Ramos (cell line): ENCODE results near the gene CRIP3.

Source experiments
- in situ Hi-C: fragments of 300-500 bp; cut with MboI; formaldehyde crosslinking; loops from one replicate; pipeline ENCODE4 v1.14.3; 2022; ENCODE audit warnings: low sequenced_read_pairs; ENCODE audit not compliant: unreplicated experiment

Gene CRIP3

GRCh38 chr6:43290905-43291355 lies 17.7 kb downstream of the CRIP3 start:
- in situ Hi-C loops = no loop called here

- in situ Hi-C loops = no loop called here
Observed at GRCh38 chr6:43290339-43290904, 18.2 kb downstream of the CRIP3 start.

GRCh38 chr6:43287717-43288679 lies 20.6 kb downstream of the CRIP3 start:
- in situ Hi-C loops = no loop called here

GRCh38 chr6:43286980-43287716 lies 21.5 kb downstream of the CRIP3 start:
- in situ Hi-C loops = no loop called here

- in situ Hi-C loops = no loop called here
Observed at GRCh38 chr6:43286456-43286979, 22.1 kb downstream of the CRIP3 start.

GRCh38 chr6:43285832-43286231 lies 22.8 kb downstream of the CRIP3 start:
- in situ Hi-C loops = no loop called here

- in situ Hi-C loops = no loop called here
Observed at GRCh38 chr6:43284991-43285781, 23.4 kb downstream of the CRIP3 start.

- in situ Hi-C loops = no loop called here
Observed at GRCh38 chr6:43283905-43284304, 24.7 kb downstream of the CRIP3 start.

- in situ Hi-C loops = no loop called here
Observed at GRCh38 chr6:43283514-43283901, 25.1 kb downstream of the CRIP3 start.

GRCh38 chr6:43282636-43283513 lies 25.8 kb downstream of the CRIP3 start:
- in situ Hi-C loops = no loop called here

- in situ Hi-C loops = no loop called here
Observed at GRCh38 chr6:43282060-43282459, 26.6 kb downstream of the CRIP3 start.

- in situ Hi-C loops = no loop called here
Observed at GRCh38 chr6:43280234-43280633, 28.4 kb downstream of the CRIP3 start.

GRCh38 chr6:43278524-43279078 lies 30.0 kb downstream of the CRIP3 start:
- in situ Hi-C loops = no loop called here

- in situ Hi-C loops = no loop called here
Observed at GRCh38 chr6:43277643-43278523, 30.7 kb downstream of the CRIP3 start.

GRCh38 chr6:43277306-43277642 lies 31.4 kb downstream of the CRIP3 start:
- in situ Hi-C loops = no loop called here

- in situ Hi-C loops = no loop called here
Observed at GRCh38 chr6:43276577-43277305, 31.9 kb downstream of the CRIP3 start.
